Measurements from ENCODE around the gene EEF2K.
A peak's percentile ranks its signal among the peaks of the same experiment; 100 is the strongest.

- TF ChIP-seq, protein P1, sequence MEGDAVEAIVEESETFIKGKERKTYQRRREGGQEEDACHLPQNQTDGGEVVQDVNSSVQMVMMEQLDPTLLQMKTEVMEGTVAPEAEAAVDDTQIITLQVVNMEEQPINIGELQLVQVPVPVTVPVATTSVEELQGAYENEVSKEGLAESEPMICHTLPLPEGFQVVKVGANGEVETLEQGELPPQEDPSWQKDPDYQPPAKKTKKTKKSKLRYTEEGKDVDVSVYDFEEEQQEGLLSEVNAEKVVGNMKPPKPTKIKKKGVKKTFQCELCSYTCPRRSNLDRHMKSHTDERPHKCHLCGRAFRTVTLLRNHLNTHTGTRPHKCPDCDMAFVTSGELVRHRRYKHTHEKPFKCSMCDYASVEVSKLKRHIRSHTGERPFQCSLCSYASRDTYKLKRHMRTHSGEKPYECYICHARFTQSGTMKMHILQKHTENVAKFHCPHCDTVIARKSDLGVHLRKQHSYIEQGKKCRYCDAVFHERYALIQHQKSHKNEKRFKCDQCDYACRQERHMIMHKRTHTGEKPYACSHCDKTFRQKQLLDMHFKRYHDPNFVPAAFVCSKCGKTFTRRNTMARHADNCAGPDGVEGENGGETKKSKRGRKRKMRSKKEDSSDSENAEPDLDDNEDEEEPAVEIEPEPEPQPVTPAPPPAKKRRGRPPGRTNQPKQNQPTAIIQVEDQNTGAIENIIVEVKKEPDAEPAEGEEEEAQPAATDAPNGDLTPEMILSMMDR (IDR thresholded peaks at IDR 0.05) = no peak
- TF ChIP-seq POLR2A (IDR thresholded peaks at IDR 0.05) = peak in 1 of 3 donors; percentile 19
These were observed 13.6 kb upstream of the EEF2K start for GRCh38 chr16:22192261-22193062.

All from body of pancreas (tissue), 4 donors.